ENCODE data around the gene MRPL10. TPM values are rescaled to one million over a fixed set of nuclear protein-coding genes. Genes with fewer than 3 reads are reported as not detected.

MRPL10 gene
- total and polyA plus RNA-seq, 10 of the 15 experiments (the other 5 are each of a cell fraction or from before 2014, with no cell fraction given): 18.9 to 61.9 (median 47.3) TPM

- TF ChIP-seq NRF1 (conservative IDR thresholded peaks at IDR 0.05; ENCODE audit: low read depth, low read length) (no peak), YBX1 (IDR thresholded peaks at IDR 0.05) (no peak), FOXK2 (IDR thresholded peaks at IDR 0.05) (no peak), ESRRA (IDR thresholded peaks at IDR 0.05; ENCODE audit: low read length) (no peak)
Measured at GRCh38 chr17:47864791-47865216, 33.5 kb upstream of the MRPL10 start (continued).

- Histone ChIP-seq H3K9ac (ENCODE audit: control insufficient read depth, insufficient read depth, low read length) (no peak overlapping the region), H3K4me3 (no peak overlapping the region), H3K27me3 (replicated peaks in 1 of 2; ENCODE audit: control insufficient read depth in 2 of 2, insufficient read depth in 2 of 2, low read length in 1 of 2) (peaks cover 2 to 3% of the 10 kb centered on the region in 2 experiments; a peak in 3 of 4 replicates), H4K20me1 (ENCODE audit: control insufficient read depth, insufficient read depth) (no peaks in the 10 kb centered on the region), H3K27ac (ENCODE audit: control insufficient read depth, insufficient read depth) (no peak overlapping the region), H2AFZ (ENCODE audit: control insufficient read depth, low read depth, low read length) (no peak overlapping the region), H3K36me3 (ENCODE audit: control insufficient read depth in 2 of 2, insufficient read depth in 2 of 2, low read length in 1 of 2) (no peaks in the 10 kb centered on the region), H3K9me3 (replicated peaks; ENCODE audit: control insufficient read depth, insufficient read depth, low read length) (no peaks in the 10 kb centered on the region), H3K79me2 (ENCODE audit: control insufficient read depth, insufficient read depth, low read length) (no peaks in the 10 kb centered on the region), H3K4me1 (ENCODE audit: control insufficient read depth, insufficient read depth, low read length) (no peaks in the 10 kb centered on the region), H3K4me2 (ENCODE audit: control insufficient read depth, insufficient read depth) (no peak overlapping the region)
- ChIA-PET RAD21 (ENCODE audit: unreplicated experiment) (no interaction called here), SMC1A (ENCODE audit: uncharacterized antibody, unreplicated experiment) (no interaction called here), POLR2A (no interaction called here), CTCF (interaction anchor here (1.0 kb wide), 1 partner anchor 21 kb away, joined by 3 read pairs; the partner anchor contains the start of gene SCRN2)
- FAIRE-seq (no peak), DNase-seq (ENCODE audit: low read depth, low spot score) (no peak), ATAC-seq (no peak)
- TF ChIP-seq ESRRA (IDR thresholded peaks at IDR 0.05; ENCODE audit: low read length) (no peak), SPI1 (IDR thresholded peaks at IDR 0.05; ENCODE audit: borderline replicate concordance, insufficient read depth, low read depth, low read length) (peak; percentile 9; the same call in 1 of the 2 replicates), CHD2 (IDR thresholded peaks at IDR 0.05; ENCODE audit: borderline replicate concordance, low read depth, low read length) (no peak), CEBPB (IDR thresholded peaks at IDR 0.05; ENCODE audit: borderline replicate concordance in 1 of 2, low read depth in 2 of 2, low read length in 2 of 2) (no peak), KLF5 (IDR thresholded peaks at IDR 0.05; ENCODE audit: partially characterized antibody) (no peak), NR2C1 (IDR thresholded peaks at IDR 0.05) (no peak), ZNF274 (IDR thresholded peaks at IDR 0.05; ENCODE audit: insufficient read depth, insufficient read length) (no peak), BMI1 (IDR thresholded peaks at IDR 0.05; ENCODE audit: borderline replicate concordance) (no peak)
- no TSS peak for BruUV-seq (replicated peaks)
- intact Hi-C loops (cut with micrococcal nuclease; ENCODE audit: unreplicated experiment) (no loop called here), in situ Hi-C loops (cut with MboI) (no loop called here)
- WGBS (ENCODE audit: insufficient coverage, insufficient replicate concordance, low lambda C conversion rate, missing lambda C conversion rate): 48% methylated on average over 7 of the region's 7 CpGs
Measured at GRCh38 chr17:47862621-47863440, 31.5 kb upstream of the MRPL10 start.
